GM21717 (cell line): ENCODE results near the gene SIX5.
"Not testable (repeated sequence)": the region's sequence is repeated elsewhere in the genome, so short reads cannot be mapped to it uniquely, and the experiment has no call there.

Experiments used
- ATAC-seq: cut with Tn5 transposase; IDR thresholded peaks from one replicate; pipeline ENCODE4 v1.9.1; 2021; ENCODE audit warnings: mild to moderate bottlenecking, moderate library complexity; ENCODE audit not compliant: unreplicated experiment

Gene SIX5

DNA sequence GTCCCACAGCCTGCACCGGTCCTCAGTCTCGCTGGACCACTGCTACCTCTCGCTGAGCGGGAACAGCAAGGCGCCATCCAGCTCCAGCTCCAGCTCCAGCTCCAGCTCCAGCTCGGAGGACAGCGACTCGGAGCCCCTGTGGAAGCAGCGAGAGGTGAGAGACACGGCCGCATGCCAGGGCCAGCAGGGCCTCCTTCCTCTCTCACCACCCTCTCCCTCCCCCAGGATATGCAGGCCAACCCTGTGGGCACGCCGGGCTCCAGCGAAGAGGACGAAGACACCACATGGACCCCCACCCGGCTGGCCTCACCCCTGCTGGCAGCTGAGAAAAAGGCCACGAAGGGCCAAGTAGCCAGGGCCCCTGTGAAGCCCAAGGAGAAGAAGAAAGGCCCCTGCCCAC lies 7.3 kb downstream of the SIX5 start:
- ATAC-seq, result no peak

- ATAC-seq, result no peak
Observed at GRCh38 chr19:45758921-45759320, 10.1 kb downstream of the SIX5 start.

GRCh38 chr19:45757695-45758094 lies 11.4 kb downstream of the SIX5 start:
- ATAC-seq, result no peak

GRCh38 chr19:45754323-45754722 lies 14.7 kb downstream of the SIX5 start:
- no peak for ATAC-seq

- ATAC-seq, result no peak
Observed at GRCh38 chr19:45753548-45753947, 15.5 kb downstream of the SIX5 start.

GRCh38 chr19:45752639-45753038 lies 16.4 kb downstream of the SIX5 start:
- ATAC-seq, result no peak

- ATAC-seq, result not testable (repeated sequence)
Observed at GRCh38 chr19:45751483-45751882, 17.6 kb downstream of the SIX5 start.

DNA sequence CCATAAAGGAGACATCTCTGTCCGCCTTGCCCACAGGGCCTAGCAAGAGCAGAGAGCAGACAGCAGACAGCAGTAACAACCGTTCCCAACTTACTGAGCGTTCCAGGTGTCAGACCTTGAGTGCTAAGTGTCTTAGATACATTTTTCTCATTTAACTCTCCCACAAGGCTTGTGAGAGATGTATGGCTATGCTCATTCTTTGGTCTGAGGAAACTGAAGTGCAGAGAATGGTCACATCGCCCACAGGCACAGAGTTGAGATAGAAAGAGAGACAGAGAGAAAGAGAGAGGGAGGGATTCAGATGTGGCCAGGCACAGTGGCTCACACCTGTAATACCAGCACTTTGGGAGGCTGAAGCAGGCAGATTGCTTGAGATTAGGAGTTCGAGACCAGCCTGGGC lies 21.5 kb downstream of the SIX5 start:
- ATAC-seq, result no peak

DNA sequence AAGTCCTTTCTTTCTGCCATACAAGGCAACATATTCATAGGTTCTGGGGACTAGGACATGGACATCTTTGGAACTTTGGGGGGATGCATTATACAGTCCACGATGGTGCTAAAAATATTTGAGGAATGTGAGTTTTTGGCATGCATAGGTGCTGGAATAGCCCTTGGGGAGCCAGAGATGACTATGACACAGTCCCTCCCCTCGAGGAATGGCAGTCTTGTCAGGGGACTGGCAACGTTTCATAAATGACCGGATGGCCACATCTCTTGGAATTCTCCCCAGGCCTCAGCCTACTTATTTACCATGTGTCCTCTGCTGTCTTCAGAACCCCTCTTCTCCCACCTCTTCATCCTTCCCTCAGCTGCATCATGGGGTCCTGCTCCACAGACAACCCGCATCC lies 22.2 kb downstream of the SIX5 start:
- no peak for ATAC-seq

- no peak for ATAC-seq
Observed at GRCh38 chr19:45745606-45746005, 23.4 kb downstream of the SIX5 start.

- ATAC-seq, result no peak
Observed at GRCh38 chr19:45742969-45743368, 26.1 kb downstream of the SIX5 start.

GRCh38 chr19:45739498-45740439 lies 29.3 kb downstream of the SIX5 start:
- no peak for ATAC-seq

- ATAC-seq, result no peak
Observed at GRCh38 chr19:45733160-45733810, 35.8 kb downstream of the SIX5 start, which contains the start of gene MEIOSIN. Gene MEIOSIN (plus strand): TSS chr19:45733439. CDS start chr19:45735377, 1,938 bp downstream.

GRCh38 chr19:45730368-45731288 lies 38.4 kb downstream of the SIX5 start, which contains the start of gene FBXO46:
Gene FBXO46 (minus strand): TSS chr19:45730896. CDS start chr19:45713495, 17,401 bp downstream.
- ATAC-seq, result peak; percentile 87

DNA sequence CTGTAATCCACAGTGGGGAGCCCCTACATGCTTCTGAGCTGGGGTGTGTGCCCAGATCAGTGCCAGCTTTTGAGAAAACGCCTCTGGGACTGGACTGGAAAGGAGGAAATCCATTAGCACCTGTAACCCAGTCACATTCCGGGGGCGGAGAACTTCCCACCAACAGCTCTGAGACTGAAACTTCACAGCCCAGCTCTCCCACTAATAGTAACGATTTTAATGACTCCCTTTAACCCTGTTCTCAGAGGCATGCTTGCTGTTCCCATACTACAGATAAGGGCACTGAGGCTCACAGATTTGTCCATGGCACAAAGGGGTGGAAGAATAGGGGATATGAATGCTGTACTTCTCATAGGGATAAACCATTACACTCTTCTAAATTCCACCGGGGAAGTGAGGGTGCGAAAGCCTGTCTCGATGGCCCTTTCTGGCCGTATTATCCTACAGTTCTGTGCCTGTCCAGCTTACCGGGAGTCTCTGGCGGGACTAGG lies 39.2 kb downstream of the SIX5 start:
- ATAC-seq, result no peak

DNA sequence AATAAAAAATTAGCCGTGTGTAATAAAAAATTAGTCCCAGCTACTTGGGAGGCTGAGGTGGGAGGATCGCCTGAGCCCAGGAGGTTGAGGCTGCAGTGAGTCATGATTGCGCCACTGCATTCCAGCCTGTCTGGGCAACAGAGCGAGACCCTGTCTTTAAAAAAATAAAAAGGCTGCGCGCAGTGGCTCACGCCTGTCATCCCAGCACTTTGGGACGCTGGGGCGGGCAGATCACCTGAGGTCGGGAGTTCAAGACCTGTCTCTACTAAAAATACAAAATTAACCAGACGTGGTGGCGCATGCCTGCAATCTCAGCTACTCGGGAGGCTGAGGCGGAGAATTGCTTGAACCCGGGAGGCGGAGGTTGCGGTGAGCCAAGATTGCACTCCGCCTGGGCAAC lies 40.4 kb downstream of the SIX5 start:
- not testable (repeated sequence) for ATAC-seq

- not testable (repeated sequence) for ATAC-seq
Observed at GRCh38 chr19:45720065-45720464, 49.0 kb downstream of the SIX5 start.

DNA sequence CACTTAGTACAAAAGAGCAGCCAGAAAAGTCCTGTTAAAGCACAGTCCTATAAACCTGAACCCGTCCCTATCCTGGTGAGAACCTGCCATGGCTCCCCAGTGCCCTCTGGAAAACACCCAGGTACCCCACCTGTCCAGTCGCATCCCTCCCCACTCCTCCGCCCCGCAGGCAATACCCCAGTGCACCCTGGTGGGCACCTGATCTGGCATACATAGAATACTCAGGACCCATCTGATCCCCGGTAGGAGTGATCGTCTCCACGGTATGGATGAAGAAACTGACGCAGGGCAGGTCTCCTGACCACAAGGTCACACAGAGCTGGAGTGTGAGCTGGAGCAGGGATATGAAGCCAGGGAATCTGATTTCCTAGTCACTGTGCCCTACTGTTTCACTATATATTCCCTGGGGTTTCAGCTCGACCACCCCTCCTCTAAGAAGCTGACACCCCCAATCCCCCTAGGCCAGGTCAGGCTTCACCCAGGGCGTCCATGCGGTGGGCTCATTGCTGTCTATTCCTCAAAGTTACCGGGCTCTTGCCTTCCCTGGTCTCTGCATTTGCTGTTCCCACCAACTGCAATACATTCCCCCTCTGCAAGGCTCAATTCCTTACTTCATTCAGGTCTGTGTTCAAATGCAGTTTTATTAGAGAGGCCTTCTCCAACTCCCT lies 50.9 kb downstream of the SIX5 start:
- no peak for ATAC-seq

GRCh38 chr19:45717131-45717982 lies 51.7 kb downstream of the SIX5 start:
- peak; percentile 80 for ATAC-seq
